Fibroblast of mammary gland (primary cell): Measurements from ENCODE around the gene MIPEP.

Source experiments
- DNase-seq: peaks from one replicate; pipeline ENCODE4 v3.0.0-alpha.2; 2010; ENCODE audit warnings: low read depth
- H3K4me3 ChIP-seq: 2 replicates; pipeline ENCODE4 v1.5.1; 2011; ENCODE audit warnings: low read depth, mild to moderate bottlenecking, low read length, moderate library complexity; ENCODE audit not compliant: control insufficient read depth
- TF ChIP-seq, protein P1 (sequence below): conservative IDR thresholded peaks from 2 replicates; pipeline ENCODE4 v1.5.1; 2011; ENCODE audit warnings: low read depth, low read length, inconsistent platforms; ENCODE audit not compliant: control insufficient read depth, insufficient read depth

Gene MIPEP

DNA sequence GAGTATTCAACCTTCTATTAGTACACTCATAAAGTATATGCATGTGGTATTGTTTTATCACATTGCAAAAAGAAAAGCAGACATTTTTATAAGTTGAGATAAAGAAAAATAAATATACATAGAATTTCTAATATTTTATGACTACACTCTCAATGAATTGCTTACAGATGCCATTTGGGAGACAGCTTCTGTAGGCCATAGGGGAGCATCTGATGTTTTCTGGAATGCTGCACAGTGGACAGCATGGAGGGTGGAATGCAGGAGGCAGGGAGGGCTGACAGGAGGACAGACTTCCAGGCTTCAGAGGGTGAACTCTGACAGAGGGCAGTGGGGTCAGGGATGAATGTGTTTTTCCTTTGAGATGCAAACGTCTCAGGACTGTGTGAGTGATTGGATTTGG is 45.8 kb downstream of the MIPEP start:
- no peak overlapping the region for H3K4me3 ChIP-seq
- no peak for DNase-seq
- TF ChIP-seq, protein P1, sequence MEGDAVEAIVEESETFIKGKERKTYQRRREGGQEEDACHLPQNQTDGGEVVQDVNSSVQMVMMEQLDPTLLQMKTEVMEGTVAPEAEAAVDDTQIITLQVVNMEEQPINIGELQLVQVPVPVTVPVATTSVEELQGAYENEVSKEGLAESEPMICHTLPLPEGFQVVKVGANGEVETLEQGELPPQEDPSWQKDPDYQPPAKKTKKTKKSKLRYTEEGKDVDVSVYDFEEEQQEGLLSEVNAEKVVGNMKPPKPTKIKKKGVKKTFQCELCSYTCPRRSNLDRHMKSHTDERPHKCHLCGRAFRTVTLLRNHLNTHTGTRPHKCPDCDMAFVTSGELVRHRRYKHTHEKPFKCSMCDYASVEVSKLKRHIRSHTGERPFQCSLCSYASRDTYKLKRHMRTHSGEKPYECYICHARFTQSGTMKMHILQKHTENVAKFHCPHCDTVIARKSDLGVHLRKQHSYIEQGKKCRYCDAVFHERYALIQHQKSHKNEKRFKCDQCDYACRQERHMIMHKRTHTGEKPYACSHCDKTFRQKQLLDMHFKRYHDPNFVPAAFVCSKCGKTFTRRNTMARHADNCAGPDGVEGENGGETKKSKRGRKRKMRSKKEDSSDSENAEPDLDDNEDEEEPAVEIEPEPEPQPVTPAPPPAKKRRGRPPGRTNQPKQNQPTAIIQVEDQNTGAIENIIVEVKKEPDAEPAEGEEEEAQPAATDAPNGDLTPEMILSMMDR, result no peak

DNA sequence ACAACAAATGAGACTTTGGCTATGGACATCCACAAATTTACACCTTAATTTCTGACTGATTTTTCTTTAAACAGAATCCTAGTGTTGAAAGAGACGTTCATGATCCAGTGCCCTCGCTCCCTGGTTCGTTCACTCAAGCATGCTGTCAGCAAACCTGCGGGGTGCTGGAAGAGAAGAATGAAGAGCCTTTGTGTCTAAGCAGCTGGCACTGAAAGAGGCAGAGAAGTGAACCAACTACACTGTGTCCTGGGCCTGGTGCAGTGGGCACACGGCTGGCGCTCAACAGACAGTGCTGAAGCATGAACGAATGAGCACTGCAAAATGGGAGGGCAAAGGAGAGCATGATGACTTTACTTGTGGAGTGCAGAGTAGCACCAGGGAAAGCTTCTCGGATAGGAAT is 46.8 kb downstream of the MIPEP start:
- no peak for DNase-seq
- TF ChIP-seq, protein P1, result no peak
- H3K4me3 ChIP-seq, result no peak overlapping the region

DNA sequence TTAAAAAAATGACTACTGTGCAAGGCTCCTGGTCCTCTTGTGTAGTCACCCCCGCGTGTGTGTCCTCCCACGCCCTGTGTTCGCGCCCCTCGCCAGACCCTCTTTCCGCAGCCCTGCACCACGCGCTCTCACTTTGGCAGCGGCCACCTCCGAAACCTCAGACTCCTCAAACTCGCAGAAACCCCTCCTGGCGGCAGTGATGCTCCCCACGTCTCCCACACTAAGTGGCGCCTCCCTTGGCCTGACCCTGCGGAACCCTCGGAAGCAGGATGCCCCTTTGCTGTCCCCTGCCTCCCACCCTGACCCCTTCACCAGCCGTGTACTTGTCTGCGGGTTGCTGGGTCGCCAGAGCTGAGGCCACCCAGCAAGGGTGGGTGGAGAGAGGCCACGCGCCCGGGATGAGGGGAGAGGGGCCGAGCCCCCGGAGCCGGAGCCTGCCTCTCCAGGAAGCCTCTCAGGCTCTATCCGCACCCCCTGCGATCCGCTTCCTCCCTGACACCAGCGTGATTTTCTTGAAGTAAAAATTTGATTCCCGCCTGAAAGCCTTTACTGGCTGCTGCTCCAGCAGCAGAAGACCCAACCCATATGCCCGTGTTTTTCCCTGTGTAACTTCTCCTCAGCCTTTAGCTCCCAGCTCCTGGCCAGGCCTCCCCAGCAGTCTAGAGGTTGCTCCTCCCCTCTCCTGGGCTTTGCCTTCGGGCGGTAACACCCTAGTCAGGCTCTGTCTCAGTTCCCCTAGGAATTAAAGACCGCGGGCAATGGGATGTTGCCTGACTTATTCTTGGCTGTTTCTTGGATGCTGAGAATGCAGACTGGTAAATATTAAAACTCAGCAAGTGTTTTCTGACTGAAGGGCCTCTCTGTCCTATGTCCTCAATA is 55.2 kb downstream of the MIPEP start:
- TF ChIP-seq, protein P1, result no peak
- no peak overlapping the region for H3K4me3 ChIP-seq
- no peak for DNase-seq

DNA sequence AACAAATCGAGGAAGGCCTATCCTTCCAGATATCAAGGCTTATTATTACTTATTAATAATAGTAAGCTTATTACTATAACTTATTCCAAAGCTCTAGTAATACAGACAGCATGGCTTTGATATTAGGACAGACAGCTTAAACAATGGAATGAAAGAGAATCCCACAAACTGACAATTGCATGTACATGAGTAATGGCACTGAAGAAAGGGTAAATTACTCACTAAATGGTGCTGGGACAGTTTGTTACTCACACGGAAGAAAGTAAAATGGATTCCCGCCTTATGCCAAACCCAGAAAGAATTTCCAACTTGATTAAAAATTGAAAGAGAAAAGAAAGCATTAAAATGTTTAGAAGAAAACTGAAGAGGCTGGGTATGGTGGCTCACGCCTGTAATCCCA is 60.3 kb downstream of the MIPEP start:
- TF ChIP-seq, protein P1, result no peak
- DNase-seq, result peak; percentile 77
- H3K4me3 ChIP-seq, result no peak overlapping the region

DNA sequence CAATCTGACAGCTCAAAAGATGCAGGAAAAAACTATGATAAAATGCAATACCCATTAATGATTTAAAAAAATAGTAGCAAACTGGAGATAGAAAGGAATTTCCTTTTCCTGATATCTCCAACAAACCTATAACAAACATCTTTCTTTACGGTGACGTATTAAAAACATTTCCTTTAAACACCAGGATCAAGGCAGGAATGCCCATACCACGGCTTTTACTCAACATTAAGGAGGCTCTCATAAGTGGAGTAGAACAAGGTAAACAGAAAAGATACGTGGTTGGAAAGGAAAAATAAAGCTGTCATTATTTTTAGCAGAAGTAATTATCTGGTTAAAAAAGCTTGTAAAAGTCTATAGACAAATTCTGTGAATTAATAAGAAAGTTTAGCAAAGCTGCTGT is 61.1 kb downstream of the MIPEP start:
- no peak for DNase-seq
- TF ChIP-seq, protein P1, result no peak

DNA sequence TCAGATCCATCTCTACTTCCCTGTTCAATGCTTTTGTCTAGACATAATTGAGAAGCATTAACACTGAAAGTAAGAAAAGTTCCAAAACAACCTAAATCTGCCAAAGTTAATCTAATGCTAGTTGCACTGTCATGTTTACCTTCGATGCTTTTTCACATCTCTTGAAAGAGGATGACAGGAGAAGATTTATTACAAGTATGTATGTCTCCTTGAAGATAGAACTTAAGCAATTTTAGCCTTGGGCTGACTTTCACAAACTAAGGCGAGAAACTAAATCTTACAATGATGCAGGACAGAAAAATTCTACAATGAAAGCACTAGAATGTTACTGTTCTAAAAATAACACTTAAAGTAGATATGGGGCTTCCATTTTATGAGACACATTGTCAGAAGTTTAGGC is 64.0 kb downstream of the MIPEP start:
- TF ChIP-seq, protein P1, result no peak
- no peak for DNase-seq
- no peak overlapping the region for H3K4me3 ChIP-seq

More for the DNA sequence above, 61.1 kb downstream of the MIPEP start:
- H3K4me3 ChIP-seq, result no peak overlapping the region
